ENCODE results near the gene PSMC3.

GRCh38 chr11:47438721-47439120 is 12.5 kb upstream of the PSMC3 start:
- TF ChIP-seq FOXA1 (IDR thresholded peaks at IDR 0.05) (no peak), HDGF (IDR thresholded peaks at IDR 0.05; ENCODE audit: borderline replicate concordance) (no peak), PKNOX1 (IDR thresholded peaks at IDR 0.05) (no peak), SP1 (IDR thresholded peaks at IDR 0.05) (no peak), CTBP1 (IDR thresholded peaks at IDR 0.05; ENCODE audit: borderline replicate concordance) (no peak), ZNF384 (IDR thresholded peaks at IDR 0.05) (no peak), L3MBTL2 (conservative IDR thresholded peaks at IDR 0.05) (no peak), FOXM1 (IDR thresholded peaks at IDR 0.05; ENCODE audit: borderline replicate concordance) (no peak), BHLHE40 (IDR thresholded peaks at IDR 0.05; ENCODE audit: borderline replicate concordance) (no peak), ARNT (IDR thresholded peaks at IDR 0.05) (no peak), LEF1 (IDR thresholded peaks at IDR 0.05; ENCODE audit: borderline replicate concordance) (no peak), FOXK2 (IDR thresholded peaks at IDR 0.05) (no peak), NFRKB (IDR thresholded peaks at IDR 0.05) (no peak)
